HG03196 (cell line): ENCODE results near the gene SUCO.

Experiments used
- ATAC-seq: cut with Tn5 transposase; IDR thresholded peaks from one replicate; pipeline ENCODE4 v1.9.1; 2021; ENCODE audit not compliant: unreplicated experiment

SUCO gene

DNA sequence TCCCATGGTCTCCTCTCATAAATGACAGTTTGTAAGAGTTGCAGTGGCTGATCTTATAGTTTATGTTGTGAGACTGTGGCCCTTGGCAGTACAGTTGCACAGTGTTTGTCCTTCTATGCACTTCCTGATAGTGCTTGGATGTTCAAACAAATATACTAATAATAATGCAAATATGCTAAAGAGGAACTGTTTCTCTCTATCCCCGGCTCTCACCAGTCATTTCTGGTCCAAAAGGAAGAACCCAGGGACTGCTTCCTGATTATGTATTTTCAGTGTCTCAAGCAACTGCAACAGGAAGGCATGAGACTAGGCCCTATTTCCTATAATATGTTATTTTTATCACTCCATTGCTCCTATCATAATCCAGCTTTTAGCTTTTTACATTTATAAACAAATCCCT lies 17.0 kb upstream of the SUCO start:
- no peak for ATAC-seq

DNA sequence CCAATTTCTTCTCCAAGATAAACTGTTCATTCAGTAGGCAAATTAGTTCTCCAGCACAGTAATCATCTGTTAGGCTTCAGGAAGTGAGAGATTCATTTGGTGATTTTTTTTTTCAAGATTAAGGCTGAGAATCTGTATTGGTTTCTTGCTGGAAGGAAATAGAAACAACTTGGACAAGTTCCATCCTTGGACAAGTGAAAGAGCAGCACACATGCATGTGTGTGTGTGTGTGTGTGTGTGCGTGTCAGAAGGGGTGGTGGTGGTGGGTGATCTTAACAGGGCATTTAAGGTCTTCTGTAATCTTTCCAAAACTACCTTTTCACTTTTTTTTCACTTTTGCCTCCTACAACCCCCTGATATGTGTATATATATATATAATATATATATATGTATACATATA lies 15.9 kb upstream of the SUCO start:
- no peak for ATAC-seq

DNA sequence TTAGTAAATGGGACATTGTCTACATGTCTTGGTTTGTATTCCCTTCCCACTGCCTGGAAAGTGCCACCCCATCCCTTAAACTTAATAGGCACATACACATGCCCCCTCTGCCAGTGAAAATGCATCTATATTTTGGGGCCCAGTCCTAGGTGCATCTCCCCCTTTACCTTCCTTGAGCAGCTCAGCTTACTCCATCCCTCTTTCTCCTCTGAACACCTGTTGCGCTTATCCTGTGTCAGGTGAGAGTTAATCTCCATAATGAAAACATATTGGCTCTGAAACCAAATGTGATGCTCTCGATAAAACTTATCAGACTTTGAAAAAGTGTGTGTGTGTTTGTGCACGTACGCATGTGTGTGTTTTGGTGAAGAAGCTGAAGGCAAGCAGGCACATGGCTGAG lies 15.4 kb upstream of the SUCO start:
- no peak for ATAC-seq

DNA sequence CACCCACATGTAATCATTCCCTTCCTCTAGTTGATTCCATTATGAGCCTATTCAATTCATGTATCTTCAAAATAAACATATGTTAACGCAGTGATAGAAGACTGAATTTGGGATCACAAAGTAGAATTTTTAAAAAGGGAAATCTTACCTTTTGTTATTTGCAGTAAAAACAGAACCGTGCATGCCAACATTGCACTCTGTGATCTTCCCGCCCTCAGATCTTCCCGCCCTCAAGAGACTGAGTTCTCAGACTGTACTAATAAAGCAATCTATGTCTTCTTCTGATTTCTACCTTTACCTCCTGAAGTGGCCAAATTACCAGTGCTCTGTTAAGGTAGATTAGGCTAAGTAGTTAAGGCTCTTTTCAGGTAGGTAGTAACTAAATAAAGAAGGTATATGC lies 3.6 kb upstream of the SUCO start:
- no peak for ATAC-seq

DNA sequence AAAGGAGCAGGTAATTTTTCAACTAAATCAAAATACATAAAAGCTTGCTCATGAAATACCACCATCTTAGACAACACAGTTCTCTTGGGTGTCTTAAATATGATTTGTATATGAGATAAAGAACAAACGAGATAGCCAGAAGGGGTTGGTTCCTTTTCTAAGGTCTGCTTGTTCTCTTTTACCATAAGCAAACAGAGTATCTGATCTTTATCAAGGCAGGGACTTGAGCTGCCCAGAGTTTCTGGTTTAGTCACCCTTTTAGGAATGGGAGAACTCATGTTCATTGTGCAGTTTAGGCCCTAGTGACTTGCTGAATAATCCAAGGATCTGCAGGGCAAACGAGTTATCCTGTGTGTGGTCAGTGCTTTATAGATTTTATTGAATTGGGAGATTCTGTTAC lies 3.0 kb upstream of the SUCO start:
- ATAC-seq = no peak

DNA sequence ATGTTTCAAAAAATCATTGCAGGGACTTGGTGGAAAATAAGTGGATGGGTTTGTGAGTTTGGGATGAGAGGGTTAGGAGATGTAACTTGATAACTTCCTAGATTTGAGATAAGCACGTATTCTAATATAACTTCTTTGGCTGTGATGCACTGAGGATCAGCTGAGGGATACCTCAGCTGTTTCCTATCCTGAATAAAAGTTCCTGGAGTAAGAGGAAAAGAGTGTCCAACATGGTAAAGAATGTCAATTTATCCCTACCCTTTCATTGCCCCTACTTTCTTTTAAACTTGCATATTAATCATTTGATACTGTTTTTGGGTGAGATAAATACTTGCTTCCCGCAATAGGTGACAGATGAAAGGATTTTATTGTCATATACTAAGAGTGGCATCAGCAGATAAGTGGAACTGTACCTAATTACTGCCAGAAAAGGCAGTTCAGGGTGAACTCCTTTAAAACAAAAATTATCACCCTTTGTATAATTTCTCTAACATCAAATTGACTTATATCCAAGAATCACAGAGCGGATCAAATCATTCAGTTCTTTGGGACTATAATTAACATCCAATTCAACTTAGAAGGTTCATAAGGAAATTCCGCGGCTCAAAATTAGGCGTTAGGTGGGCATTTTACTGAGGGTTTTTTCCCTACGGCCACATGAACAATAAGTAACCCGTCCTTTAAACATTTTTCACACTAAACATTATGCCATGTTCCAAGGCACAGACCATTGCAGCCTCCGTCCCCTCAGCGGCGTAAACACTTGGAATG lies 1.4 kb upstream of the SUCO start:
- no peak for ATAC-seq

DNA sequence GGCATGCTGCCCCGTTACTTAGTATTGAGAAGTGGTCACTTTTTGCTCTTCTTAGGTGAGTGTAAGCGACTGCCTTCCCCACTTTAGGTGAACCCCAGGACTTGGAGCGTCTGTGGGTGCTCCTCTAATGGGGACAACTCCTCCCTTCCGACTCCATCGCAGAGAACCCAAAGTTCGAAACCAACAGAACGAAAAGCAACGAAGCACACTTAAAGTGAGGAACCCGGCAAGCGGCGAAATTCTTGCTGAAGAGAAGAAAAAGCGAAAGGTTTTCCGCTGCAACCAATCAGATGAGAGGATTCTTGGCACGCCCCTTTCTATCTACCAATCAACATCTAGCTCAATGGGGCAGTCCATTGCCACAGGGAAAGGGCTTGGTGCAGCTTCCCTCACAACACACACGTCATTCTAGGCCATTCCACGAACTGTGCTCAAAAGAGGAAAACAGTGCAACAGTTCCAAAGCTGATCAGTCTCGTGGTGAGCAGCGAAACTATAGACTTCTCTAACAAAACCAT lies 709 bp upstream of the SUCO start:
- peak; percentile 69 for ATAC-seq

DNA sequence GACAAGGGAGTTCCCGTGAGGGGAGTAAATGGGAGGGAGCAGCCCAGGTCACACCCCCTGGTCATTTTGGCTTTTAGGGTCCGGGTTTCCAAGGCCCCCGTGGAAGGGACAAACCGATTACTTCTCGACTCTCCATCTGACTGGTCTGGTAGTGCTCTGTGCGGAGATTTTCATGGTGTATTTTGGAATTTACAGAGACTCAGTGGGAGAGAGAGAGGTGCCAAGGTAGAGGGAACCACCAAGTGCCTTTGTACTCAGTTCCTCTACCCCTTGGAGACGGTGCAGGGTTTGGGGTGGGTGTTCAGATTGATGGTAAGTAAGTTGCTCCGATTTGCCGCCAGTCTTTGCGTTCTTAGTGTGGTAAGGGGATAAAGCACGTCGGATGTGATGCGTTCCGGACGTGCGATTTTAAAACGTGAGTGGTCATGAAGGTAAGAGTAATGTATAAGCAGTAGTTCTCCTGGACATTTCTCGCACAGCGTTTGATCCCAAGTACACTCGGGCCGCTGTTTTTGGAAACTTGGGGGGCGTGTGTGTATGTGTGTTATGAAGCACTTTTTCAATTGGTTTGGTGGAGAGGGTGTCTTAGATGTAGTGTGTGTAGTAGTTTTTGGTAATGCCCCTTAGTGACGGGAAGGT lies 682 bp downstream of the SUCO start:
- ATAC-seq = peak; percentile 21

DNA sequence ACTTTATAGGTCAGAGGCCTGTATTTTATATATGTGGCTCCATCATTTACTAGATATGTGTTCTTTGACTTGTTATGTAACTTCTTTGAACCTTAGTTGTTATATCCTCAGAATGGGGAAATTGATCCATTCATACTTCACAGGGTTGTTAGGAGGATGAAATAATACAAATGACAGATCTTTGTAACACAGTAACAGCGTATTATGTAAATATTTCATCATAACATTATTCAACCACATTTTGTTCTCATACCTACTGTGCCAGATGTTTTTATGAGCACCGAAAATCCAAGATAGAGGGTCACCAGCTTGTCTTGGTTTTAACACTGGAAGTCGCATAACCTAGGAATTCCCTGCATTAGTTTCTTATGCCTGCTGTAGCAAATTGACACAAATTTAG lies 3.3 kb downstream of the SUCO start:
- no peak for ATAC-seq

DNA sequence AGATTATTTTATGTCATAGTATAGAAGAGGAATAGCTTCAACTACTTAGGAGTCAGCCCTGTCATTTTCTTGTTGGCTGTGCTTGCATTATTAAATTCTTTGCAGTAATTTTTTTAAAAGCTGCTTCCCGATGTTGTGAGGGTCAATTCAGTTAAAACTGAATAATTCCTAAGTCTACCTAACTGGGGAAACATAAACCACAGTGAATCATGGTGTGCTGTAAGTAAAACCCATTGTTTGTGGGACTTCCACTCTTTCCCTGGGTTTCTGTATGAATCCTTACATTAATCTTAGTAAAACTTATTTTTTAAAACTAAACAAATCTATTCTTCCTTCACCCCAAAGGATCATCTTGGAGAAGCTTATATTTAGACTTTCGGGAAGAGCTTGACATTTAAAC lies 4.4 kb downstream of the SUCO start:
- ATAC-seq = no peak

DNA sequence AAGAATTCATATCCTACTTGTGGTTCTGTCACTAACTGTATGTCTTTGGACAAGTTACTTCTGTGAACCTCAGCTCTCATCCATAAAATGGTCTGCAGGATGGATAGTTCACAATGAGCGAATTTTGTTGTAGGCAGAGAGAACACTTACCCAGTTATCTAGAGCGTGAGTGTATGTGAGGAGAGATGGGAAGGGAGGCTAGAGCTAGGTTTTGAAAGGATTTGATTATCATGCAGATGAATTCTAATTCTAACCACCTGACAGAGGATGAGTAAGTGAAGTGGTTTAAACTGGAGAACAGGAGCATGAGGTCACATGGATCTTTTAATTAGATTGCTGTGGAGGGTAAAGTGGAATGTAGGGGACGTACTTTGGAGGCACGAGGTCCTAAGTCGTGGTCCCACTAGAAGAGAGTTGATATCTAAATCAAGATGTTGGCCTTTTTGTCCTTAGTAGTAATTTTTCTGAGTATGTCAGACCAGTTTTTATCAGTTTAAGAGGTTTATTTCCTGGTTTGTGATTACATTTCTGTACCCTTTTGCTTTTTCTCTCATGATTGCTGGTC lies 5.0 kb downstream of the SUCO start:
- no peak for ATAC-seq

DNA sequence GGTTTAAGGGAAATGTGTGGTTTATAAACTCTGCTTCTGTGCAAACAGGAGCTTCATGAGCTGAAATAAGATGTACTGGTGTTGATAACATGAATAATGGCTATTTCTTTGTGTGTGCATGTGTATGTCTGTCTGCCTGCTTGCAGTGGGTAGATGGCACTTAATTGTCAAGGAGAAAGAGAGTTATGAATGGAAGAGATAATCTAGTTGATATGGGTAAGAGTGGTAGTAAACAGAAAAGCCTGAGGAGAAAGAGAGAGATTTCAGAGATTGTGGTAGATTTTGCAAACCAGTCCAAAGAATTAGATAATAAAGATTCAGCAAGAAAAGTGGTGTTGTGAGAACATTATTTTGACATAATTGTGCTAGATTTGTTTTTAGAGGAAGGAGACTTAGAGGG lies 7.7 kb downstream of the SUCO start:
- no peak for ATAC-seq

DNA sequence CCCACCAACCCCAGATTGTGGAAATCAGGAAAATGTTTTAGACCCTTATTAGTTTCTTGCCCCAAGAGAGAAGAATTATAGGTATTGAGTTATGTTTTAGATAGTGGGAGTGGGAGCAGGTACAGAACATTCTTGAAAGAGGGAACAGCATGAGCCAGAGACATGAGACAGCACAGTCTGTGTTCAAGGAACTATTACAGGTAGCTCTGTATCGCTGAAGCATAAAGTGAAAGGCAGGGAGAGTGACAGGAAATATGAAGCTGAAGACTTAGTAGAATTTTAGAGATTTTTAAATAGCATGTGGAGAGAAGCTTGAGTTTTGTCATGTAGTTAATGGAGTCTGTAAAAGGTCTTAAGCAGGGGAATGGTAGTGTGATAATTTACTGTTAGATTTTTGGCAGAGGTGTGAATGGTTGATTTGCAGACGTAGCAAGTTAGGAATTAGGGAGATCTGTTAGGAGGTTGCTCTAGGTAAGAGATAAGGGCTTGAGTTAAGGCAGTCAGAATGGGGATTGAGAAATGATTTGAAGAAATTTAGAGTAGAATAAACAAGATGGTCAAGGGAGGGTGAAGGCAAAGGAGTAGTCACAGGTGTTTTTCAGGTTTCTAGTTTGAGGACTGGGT lies 11.6 kb downstream of the SUCO start:
- no peak for ATAC-seq

DNA sequence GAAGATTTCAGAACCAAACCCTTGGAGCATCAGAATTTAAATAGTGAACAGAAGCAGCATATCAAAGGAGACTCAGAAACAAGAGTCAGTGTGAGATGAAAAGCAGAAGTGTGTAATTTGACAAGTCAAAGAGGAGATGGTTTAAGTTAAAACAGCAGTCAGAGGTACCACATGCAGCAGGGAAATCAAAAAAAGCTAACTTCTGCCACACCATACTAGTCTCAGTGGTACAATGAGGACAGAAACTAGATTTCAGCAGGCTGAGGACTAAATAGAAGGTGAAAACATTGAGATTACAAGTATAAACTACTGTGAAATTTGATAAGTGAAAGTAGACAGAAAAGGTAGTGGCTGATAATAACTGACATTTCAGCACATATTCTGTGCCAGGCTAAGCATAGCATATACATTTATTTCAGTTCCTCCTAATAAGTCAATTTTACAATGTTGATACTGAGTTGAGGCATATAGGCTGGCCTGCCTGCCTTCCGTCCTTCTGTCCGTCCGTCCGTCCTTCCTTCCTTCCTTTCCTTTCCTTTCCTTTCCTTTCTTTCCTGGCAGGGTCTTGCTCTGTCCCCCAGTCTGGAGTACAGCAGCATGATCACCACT lies 12.6 kb downstream of the SUCO start:
- peak; percentile 64 for ATAC-seq

DNA sequence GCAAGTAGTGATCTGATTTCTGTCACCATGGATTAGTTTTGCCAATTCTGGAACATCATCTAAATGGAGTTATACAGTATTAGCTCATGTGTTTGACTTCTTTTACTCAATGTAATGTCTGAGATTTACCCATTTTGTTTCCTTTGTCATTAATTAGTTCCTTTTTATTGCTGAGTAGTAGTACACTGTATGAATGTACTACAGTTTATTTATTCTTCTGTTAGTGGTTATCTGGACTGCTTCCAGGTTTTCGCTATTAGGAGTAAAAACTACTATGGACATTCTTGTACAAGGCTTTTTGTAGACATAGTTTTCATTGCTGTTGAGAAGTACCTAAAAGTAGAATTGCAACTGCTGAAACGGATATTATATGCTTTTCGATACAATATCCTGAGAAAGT lies 14.1 kb downstream of the SUCO start:
- no peak for ATAC-seq

DNA sequence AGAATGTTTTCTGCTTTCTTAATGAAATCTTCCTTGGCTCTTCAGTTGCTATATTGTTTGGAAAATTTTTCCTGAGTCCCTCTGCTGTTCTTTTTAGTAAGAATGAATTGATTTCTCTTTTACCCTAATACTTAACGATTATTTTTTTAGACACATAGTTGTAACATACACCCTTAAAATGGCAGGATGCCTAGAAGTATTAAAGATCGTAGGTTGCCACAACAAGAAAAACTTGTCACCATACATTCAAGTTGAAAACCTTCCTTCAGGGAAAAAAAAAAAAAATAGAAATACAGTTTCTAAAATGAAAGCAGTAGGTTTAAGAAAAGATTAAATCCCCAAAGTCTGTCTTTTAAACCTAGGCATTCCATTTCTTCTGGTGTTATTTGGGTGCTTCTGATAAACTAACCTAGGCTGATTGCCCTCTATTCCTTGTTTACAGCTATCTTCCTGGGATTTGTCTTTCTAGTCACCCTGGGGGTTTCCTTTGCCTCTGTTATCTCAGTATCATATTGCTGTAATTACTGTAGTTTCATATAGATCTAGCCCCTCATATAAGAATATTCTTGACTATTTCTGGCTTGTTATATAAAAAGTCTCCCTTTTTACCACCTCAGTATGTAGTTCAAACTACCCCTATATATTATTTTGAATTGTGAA lies 16.8 kb downstream of the SUCO start:
- ATAC-seq = no peak

DNA sequence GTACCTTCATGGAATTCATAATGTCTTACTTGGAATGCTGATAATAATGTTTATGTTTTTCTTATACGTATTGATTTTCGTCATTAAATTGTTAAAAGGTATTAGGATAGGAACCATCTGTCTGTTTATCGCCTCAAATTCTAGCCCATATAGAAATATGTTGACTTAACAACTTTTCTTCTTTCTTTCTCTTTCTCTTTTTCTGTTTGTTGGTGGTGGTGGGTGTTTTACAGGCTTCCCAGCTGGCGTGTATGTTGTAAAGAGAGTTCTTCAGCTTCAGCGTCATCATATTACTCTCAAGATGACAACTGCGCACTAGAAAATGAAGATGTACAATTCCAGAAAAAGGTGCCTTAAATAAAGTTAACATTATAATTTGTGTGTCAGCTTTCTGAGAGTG lies 18.3 kb downstream of the SUCO start:
- no peak for ATAC-seq

DNA sequence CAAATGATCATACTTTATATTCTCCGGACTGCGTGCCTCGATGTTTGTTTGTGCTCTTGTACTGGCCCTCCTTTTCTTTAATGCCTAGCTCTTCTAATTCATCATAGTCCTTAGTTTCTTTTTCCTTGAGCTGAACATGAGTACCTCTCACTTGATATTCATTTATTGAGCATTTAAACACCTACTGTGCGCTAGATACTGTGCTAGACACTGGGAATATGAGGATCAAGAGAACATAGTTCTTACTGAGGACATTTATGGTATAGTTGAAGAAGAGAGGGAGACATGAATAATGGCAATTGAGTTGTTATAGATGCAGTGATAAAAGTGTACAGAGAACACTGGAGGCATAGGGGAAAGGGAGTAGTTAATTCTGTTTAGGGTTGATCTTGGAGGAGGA lies 22.0 kb downstream of the SUCO start:
- ATAC-seq = no peak

DNA sequence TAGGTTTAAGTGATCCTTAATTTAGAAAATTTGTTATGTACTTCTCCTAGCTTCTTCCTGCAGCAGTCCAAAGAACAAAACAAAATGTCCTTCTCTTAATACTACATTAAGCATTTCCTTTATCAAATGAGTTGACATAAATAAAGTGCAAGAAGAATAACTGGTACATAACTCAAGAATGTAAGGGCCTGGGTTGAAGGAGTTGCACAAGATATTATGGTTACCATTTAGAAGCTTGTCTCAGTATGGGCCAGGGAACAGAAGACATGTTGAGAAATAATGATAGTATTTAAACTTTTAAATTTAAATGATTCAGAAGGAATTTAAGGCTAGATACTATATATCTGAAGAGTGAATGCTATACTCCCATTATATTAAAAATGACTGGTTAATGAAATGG lies 23.5 kb downstream of the SUCO start:
- ATAC-seq = no peak

DNA sequence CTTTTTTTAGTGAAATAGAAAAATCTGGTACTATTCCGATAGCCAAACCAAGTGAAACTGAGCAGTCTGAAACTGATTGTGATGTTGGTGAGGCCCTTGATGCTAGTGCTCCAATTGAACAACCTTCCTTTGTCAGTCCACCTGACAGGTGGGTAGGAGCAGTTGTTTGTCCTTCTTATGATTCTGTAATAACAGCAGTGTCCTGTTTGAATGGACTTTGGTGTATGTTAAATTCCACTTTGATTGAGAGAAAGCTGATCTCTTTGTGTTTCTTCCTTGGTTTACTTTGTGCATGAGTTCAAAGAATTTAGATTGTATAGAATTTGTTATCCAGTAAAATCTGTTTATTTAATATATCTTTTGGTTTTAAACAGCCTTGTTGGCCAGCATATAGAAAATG lies 24.3 kb downstream of the SUCO start:
- ATAC-seq = no peak
